ENCODE data around the gene CRTC3.
"Not testable (repeated sequence)": the region's sequence is repeated elsewhere in the genome, so short reads cannot be mapped to it uniquely, and the experiment has no call there.

DNA sequence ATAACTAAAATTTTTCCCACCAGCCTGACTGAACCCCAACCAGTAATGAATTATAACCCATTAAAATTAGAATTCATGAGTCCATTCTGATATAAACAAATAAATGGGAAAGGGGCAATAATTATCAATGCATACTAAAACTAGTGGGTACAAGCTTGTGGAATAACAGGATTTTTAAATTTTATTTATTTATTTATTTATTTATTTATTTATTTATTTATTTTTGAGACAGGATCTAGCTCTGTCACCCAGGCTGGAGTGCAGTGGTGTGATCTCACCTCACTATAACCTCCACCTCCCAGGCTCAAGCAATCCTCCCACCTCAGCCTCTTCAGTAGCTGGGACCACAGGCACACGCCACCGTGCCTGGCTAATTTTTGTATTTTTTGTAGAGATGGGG is 15.8 kb upstream of the CRTC3 start:
- TF ChIP-seq, protein P1, sequence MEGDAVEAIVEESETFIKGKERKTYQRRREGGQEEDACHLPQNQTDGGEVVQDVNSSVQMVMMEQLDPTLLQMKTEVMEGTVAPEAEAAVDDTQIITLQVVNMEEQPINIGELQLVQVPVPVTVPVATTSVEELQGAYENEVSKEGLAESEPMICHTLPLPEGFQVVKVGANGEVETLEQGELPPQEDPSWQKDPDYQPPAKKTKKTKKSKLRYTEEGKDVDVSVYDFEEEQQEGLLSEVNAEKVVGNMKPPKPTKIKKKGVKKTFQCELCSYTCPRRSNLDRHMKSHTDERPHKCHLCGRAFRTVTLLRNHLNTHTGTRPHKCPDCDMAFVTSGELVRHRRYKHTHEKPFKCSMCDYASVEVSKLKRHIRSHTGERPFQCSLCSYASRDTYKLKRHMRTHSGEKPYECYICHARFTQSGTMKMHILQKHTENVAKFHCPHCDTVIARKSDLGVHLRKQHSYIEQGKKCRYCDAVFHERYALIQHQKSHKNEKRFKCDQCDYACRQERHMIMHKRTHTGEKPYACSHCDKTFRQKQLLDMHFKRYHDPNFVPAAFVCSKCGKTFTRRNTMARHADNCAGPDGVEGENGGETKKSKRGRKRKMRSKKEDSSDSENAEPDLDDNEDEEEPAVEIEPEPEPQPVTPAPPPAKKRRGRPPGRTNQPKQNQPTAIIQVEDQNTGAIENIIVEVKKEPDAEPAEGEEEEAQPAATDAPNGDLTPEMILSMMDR (conservative IDR thresholded peaks at IDR 0.05 in 1 of 2, IDR thresholded peaks at IDR 0.05 in 1 of 2; ENCODE audit: low read depth in 1 of 2, low read length in 2 of 2) = not testable (repeated sequence)
- TF ChIP-seq EZH2 (IDR thresholded peaks at IDR 0.05; ENCODE audit: low read length, missing control alignments) = not testable (repeated sequence)

All from fibroblast of lung (primary cell).